Measurements from ENCODE around the gene IFI44. TPM values are rescaled to one million over a fixed set of nuclear protein-coding genes. Genes with fewer than 3 reads are reported as not detected.

Gene IFI44
- total and polyA plus RNA-seq, 9 of the 15 experiments (the other 6 are each of a cell fraction or from before 2014, with no cell fraction given) = 0.11 TPM; not detected in 8

GRCh38 chr1:78703806-78704205 is 54.2 kb downstream of the IFI44 start (continued):
- no peak for TF ChIP-seq FOSL1 (tag; conservative IDR thresholded peaks at IDR 0.05)
- TF ChIP-seq SMAD1 (IDR thresholded peaks at IDR 0.05; ENCODE audit: low read depth, low read length, partially characterized antibody) = no peak
- TF ChIP-seq ZBTB40 (IDR thresholded peaks at IDR 0.05) = no peak
- no peak for TF ChIP-seq ZBTB40 (CRISPR knock-in tag; IDR thresholded peaks at IDR 0.05)

All from K562 (cell line).